Uterus (tissue), 2 donors: ENCODE measurements around the gene EFNA3.

Experiments
- CTCF ChIP-seq, 4 experiments: fragments of 200-600 bp in 2 of 4; fragments of 450-650 bp in 2 of 4; sonication (generic) in 2 of 4; IDR thresholded peaks; one replicate each; pipeline ENCODE4 v1.5.1; 2016 to 2019; ENCODE audit warnings: antibody characterized with exemption in 4 of 4, mild to moderate bottlenecking in 2 of 4, moderate library complexity in 1 of 4
- POLR2A ChIP-seq, 2 donors: fragments of 450-650 bp; IDR thresholded peaks; one replicate each; pipeline ENCODE4 v1.6.1; 2016; ENCODE audit warnings: antibody characterized with exemption in 2 of 2, mild to moderate bottlenecking in 1 of 2, moderate library complexity in 1 of 2

DNA sequence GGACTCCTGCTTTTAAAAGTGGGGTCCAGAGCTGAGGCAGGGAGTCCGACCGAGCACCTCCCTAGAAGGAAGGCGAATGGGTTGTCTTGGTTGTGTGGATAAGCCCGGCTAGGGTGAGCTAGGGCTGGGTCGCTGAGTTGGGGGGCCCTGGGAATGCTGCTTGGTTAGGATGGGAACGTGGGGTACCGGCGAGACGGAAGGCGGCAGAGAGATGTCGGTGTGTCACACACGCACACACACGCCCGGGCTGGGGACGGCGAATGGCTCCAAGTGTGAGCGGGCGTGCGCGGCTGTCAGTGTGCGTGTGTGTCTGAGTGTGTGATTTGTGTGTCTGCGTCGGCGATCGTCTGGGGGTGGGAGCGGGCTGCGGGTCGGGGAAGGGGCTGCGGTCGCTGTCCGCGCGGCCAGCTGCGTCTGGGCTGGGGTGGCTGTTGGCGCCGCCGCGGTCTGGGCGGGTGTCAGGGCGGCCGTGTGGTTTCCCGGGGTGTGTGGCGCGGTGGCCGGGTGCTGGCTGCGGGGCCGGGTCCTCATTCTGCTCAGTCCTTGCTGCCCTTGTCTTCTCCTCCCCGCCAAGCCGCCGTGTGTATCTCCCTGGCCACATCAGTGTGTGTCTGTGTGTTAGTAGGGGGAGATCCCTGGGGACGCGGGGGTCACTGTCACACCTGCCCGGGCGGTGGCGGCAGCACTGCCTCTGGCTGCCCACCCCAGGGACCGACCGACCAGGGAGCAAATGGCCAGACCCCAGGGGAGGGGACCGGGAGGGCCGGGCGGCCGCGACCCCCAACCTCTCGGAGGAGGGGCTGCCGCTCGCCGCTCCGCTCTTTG lies 1.1 kb downstream of the EFNA3 start:
- no peak for TF ChIP-seq CTCF (IDR thresholded peaks at IDR 0.05)
- no peak for TF ChIP-seq POLR2A (IDR thresholded peaks at IDR 0.05)
